ENCODE results near the gene DICER1.

The DICER1 gene

GRCh38 chr14:95122621-95122945, 34.7 kb downstream of the DICER1 start:
- no peak for DNase-seq (ENCODE audit: low read depth)

DNA sequence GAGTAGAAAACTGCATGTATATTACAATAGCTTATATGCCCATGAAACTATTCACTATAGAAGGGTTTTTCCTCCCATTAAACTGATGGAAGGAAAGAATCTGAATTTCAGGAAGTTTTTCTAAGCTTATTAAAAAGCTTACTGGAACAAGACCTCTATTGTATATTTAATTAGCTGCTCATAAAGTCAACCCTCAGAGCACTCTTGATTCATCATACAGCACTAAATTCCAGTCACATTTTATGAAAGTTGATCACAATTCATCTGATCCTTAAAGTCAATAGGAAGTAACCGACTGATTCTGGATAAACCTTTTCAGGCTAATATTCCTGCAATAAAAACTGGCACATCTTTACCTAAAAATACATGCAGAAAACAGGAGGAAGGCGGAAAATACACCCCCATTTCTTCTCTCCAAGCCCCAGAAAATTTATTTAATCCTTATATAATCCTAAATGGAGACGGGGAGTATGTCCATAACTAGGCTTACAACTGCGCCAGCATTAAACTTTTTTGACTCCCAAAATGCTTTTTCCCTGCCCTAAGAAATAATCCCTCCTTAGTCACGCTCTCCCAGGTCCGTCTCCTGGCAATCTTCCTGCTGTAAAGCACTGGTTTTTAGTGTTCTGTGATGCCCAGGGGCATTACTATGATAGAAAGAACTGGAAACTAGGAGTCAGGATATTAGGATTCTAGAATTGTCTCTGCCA, 35.3 kb downstream of the DICER1 start:
- DNase-seq (ENCODE audit: low read depth): no peak

DNA sequence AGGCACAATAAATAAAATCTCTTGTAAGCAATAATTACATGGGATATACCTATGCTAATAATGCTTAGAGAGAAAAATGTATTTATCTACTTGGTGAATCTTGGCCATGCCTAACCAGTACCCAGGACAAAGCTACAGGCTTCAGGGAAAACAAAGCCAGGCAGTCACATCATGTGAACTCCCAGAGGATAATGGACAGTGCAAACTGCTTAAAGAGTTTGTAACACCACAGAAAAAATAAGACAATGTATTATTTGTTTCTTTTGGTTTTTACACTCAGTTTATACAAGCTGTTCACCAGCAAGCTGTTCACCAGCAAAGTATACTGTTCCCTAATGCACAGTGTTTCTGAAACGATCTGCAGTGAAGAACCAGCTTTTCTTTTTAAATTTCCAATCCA, 38.0 kb downstream of the DICER1 start:
- no peak for DNase-seq (ENCODE audit: low read depth)

- DNase-seq (ENCODE audit: low read depth): no peak
These were observed 39.2 kb downstream of the DICER1 start for GRCh38 chr14:95117937-95118721.

- no peak for DNase-seq (ENCODE audit: low read depth)
These were observed 43.9 kb downstream of the DICER1 start for GRCh38 chr14:95113476-95113875.

DNA sequence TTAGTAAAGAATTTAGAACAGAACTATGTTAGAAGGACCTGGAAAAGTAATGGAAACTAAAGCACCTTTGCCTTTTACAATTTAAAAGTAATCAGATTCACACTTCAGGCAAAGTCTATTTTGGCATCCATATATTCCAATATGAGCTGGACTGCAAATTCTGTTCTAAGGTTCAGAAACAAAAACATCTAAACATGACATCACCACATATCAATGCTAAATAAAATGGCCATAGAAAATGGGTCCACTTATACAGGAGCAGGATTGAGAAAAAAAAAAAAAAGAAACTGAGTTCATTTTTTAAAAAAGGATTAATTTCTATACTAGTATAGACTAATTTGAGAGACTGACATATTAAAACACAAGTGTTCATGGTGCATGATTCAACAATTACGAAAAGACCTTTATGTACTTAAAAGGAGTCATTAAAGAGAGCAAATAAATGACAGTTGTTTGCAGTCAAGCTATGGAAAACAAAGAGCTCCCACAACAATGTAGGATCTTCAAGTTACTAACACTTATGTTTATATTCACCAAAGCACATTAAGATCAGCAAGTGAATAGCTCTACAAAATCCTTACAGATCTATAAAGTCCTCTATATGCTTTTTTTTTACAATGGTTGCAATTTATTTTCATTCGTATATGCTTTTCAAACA, 45.7 kb downstream of the DICER1 start:
- no peak for DNase-seq (ENCODE audit: low read depth)

DNA sequence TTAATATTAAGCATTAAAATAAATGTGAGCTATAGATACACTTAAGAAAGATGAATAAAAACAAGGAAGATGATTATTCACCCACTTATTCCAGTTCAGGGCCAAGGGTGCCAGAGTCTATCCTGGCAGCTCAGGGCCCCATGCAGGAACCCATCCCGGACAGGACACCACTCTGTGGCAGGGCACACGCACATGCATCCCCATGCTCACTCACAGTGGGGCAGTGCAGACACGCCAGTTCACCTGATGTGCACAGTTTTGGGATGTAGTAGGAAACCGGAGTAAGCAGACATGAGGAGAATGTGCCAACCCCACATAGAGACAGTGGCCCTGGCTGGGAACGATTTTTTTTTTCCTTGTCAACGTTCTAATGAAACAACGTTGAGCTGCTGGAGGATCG, 47.2 kb downstream of the DICER1 start:
- DNase-seq (ENCODE audit: low read depth): no peak

- no peak for DNase-seq (ENCODE audit: low read depth)
These were observed 49.6 kb downstream of the DICER1 start for GRCh38 chr14:95107711-95108110.

DNA sequence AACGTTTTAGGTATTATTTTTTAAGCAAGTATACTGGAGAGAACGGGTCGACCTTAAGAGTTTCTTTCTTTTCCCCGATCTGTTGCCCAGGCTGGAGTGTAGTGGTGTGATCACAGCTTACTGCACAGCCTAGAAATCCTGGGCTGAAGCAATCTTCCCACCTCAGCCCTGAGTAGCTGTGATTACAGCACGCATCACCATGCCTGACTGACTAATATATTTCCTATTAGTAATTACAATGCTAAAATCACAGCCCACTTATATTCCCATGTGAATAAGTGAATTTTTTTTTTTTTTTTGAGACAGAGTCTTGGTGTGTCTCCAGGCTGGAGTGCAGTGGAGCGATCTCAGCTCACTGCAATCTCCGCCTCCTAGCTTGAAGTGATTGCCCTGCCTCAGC, 50.4 kb downstream of the DICER1 start:
- no peak for DNase-seq (ENCODE audit: low read depth)

DNA sequence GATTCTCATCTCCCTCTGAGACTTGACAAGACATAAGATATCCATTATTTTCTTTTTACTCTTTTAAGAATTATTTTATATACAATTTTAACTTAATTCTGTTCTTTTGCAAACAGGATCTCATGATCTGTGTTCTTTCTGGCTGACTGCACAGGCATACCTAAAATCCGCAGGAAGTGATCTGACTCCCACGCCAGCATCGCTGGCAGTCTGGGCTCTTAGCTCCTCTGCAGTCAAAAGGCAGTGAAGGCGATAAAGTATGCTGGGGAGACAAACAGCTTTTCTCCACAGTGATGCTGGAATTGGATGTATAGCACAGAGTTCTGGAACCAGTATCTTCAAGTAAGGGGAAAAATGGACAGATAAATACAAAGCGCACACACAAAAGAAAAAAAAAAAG, 52.4 kb downstream of the DICER1 start:
- no peak for DNase-seq (ENCODE audit: low read depth)

- no peak for DNase-seq (ENCODE audit: low read depth)
These were observed 54.7 kb downstream of the DICER1 start for GRCh38 chr14:95102680-95103044.

DNA sequence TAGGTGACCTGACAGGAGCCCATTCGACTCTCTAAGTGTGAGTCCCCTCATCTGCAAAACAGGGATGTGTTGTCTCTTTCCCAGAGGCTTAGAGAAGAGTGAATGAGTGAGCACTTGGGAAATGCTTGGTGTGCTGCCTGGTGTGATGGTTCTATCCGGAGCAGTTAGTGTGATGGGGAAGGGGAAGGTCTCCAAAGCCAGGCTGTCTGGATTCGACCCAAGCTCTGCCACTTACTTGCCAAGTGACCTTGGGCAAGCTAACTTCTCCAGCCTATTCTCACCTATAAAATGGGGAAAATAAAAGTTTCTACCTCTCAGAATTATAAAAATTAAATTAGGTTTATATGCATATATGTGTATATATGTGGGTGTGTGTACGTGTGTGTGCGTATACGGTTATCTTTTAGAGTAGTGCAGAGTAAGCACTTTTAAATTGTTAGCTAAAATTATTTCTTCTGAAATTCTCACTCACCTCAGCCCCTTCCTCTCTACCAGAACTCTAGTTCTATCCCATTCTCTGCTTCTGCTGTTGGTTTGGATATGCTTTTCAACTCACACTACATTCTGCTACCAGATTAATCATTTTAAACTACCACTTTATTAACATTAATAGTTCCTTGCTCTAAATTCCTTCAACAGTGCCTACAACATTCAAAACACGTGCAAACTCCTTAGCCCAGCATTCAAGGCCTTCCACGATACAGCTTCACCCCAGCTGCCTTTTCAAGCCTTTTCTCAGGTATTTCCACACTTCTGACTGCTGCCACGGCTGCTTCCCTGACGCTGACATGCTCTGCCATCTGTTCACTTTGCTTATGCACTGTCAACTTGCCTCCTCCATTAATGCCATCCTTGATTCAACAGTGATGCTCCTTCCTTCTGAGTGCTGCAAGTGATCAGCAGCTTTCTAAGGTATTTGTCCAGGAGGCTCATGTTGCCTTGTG, 55.3 kb downstream of the DICER1 start:
- no peak for DNase-seq (ENCODE audit: low read depth)

DNA sequence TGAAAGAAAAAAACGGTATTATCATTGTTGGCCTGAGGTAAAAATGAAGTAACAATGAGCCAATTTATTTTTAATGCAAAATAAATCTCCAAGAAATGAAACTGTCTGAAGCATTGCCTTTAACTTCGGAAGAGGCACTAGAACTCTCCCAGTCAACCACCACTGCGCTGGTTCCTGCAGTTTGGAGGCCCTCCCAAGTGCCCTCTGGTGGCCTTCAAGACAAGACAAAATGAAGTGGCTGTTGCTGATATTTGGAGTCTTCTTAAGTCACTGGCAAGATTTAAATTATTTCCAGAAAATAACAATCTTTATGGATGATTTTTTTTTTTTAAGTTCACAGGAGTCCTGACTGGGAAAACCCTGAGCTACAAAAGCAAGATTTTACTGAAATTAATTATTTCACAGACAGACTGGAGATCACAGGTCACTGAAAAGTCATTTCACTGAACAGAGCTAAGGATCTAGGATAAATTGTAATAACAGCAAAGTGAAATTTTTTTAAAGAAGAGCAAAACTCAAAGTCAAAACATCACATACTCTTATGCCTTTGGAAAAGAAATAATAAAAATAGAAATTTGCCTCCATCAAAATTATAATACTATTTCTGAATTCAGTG, 58.2 kb downstream of the DICER1 start:
- peak; percentile 50 for DNase-seq (ENCODE audit: low read depth)

GRCh38 chr14:95097385-95097784, 59.9 kb downstream of the DICER1 start:
- peak; percentile 18 for DNase-seq (ENCODE audit: low read depth)

- no peak for DNase-seq (ENCODE audit: low read depth)
These were observed 60.9 kb downstream of the DICER1 start for GRCh38 chr14:95096476-95096875.

GRCh38 chr14:95095996-95096395, 61.3 kb downstream of the DICER1 start:
- DNase-seq (ENCODE audit: low read depth): no peak

DNA sequence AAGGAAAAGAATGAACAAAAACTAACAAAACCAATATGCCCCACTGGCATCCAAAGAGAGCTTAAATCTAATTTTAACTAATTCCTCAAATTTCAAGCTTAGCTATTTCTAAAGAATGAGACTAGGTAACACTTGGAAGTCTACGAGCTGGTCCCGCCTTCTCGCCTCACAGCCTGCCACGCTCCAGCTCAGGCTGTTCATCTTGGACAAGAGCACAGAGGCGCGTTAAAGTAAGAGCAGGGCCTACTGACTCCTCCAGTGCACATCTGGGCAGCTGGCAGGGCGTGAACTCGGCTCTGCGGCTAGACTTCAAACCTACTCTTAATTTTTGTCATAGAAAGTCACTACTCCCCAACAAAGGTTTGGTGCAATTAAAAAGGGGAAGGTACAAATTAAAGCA, 64.6 kb downstream of the DICER1 start:
- DNase-seq (ENCODE audit: low read depth): no peak

GRCh38 chr14:95091581-95091980, 65.7 kb downstream of the DICER1 start:
- no peak for DNase-seq (ENCODE audit: low read depth)

GRCh38 chr14:95088665-95089064, 68.7 kb downstream of the DICER1 start:
- no peak for DNase-seq (ENCODE audit: low read depth)

- DNase-seq (ENCODE audit: low read depth): no peak
These were observed 69.7 kb downstream of the DICER1 start for GRCh38 chr14:95087619-95088018.

DNA sequence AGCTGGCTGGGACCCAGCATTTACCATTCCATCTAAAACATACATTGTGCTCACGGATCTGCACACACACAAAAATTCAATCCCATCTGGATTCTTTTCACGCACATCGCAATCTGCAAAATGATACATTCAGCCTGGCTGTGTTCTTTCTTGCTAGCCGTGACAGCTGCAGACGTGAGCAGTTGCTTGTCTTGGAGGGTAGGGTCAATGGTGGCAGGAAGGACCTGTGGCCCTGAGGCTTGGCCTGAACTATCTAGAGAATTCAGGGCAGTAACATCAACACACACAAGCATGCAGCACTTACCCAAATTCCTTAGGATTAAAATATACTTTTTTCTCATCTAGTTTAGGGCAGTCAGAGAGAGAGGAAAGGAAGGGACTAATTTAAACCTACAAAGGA, 72.0 kb downstream of the DICER1 start:
- DNase-seq (ENCODE audit: low read depth): no peak

GRCh38 chr14:95078867-95079266, 78.5 kb downstream of the DICER1 start:
- no peak for DNase-seq (ENCODE audit: low read depth)

All from GM04504 (cell line).